Prostate gland (tissue), 2 donors: ENCODE results near the gene SMG5. TPM values are rescaled to one million over a fixed set of nuclear protein-coding genes. Genes with fewer than 3 reads are reported as not detected.
A peak's percentile ranks its signal among the peaks of the same experiment; 100 is the strongest.

Experiments
- DNase-seq: peaks from one replicate; pipeline ENCODE4 v3.0.0-alpha.2; 2019; ENCODE audit warnings: low spot score
- H3K27ac ChIP-seq, 2 donors: fragments of 200-600 bp; sonication (generic); 2 replicates each; pipeline ENCODE4 v1.5.1; 2017 to 2019
- H3K27me3 ChIP-seq: fragments of 200-600 bp; sonication (generic); replicated peaks from 2 replicates; pipeline ENCODE4 v1.5.1; 2019; ENCODE audit not compliant: insufficient read depth
- H3K36me3 ChIP-seq, 2 donors: fragments of 200-600 bp; sonication (generic); 1 replicate in 1 of 2; 2 replicates in 1 of 2; pipeline versions ENCODE4 v1.5.1 to v1.8.1; 2017 to 2019
- H3K4me1 ChIP-seq: fragments of 200-600 bp; sonication (generic); replicated peaks from 2 replicates; pipeline ENCODE4 v1.5.1; 2019
- H3K4me3 ChIP-seq, 2 donors: fragments of 200-600 bp; sonication (generic); 2 replicates each; pipeline ENCODE4 v1.5.1; 2017 to 2019
- H3K9me3 ChIP-seq: fragments of 200-600 bp; sonication (generic); 2 replicates; pipeline ENCODE4 v1.5.1; 2017
- CTCF ChIP-seq, 4 experiments: fragments of 200-600 bp in 2 of 4; fragments of 450-650 bp in 2 of 4; sonication (generic) in 2 of 4; IDR thresholded peaks; 1 replicate in 3 of 4; 2 replicates in 1 of 4; pipeline ENCODE4 v1.5.1; 2016 to 2019; ENCODE audit warnings: antibody characterized with exemption in 4 of 4, mild to moderate bottlenecking in 2 of 4, moderate library complexity in 2 of 4
- POLR2A ChIP-seq: fragments of 450-650 bp; IDR thresholded peaks from one replicate; pipeline ENCODE4 v1.6.1; 2016; ENCODE audit warnings: antibody characterized with exemption, mild to moderate bottlenecking
- POLR2AphosphoS5 ChIP-seq: sonication (generic); formaldehyde crosslinking; IDR thresholded peaks from one replicate; pipeline ENCODE4 v1.6.1; 2017; ENCODE audit warnings: antibody characterized with exemption
- WGBS: methylation state at CpG from one replicate; pipeline ENCODE4 v1.1.5; 2018; 5-methylcytosine and 5-hydroxymethylcytosine counted together
- intact Hi-C: fragments of 100-400 bp; cut with DNase I; formaldehyde crosslinking; loops from one replicate; pipeline ENCODE4 v1.14.2; 2022
- total RNA-seq, 2 donors: library from RNA; depleted of rRNA; stranded (reverse); fragments of >200 nt; gene quantifications; one replicate each; pipeline ENCODE4 v1.1.0, GENCODE V29; 2016

SMG5 gene
- total RNA-seq, 2 donors from 2014 or later, result 49.1 to 113 TPM

DNA sequence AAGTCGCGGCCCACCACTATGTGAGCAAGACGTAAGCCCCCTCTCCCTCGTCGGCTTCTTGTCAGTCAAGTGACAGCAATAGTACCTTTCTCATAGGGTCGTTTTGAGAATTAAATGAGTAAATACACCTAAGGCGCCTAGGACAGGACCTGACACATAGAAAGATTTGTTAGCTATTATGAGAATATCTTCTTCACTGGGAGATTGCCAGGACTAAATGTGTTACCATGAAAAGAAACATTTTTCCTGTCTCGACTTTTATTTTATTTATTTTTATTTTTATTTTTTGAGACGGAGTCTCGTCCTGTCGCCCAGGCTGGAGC, 69.0 kb downstream of the SMG5 start:
- H3K27ac ChIP-seq, result peak overlapping the region; percentile 93
- no peak for TF ChIP-seq POLR2AphosphoS5
- no peak for TF ChIP-seq POLR2A
- no peak for TF ChIP-seq CTCF (IDR thresholded peaks at IDR 0.05)
- no peaks in the 10 kb centered on the region for H3K36me3 ChIP-seq
- peak overlapping the region; percentile 49 to 56 for H3K4me3 ChIP-seq
- H3K4me1 ChIP-seq, result peaks cover 13% of the 10 kb centered on the region
- no peaks in the 10 kb centered on the region for H3K27me3 ChIP-seq
- WGBS, result 7% methylated on average over 11 of the region's 11 CpGs
- intact Hi-C loops, result loop anchor here (2.0 to 5.0 kb wide), 3 partner anchors 21 to 116 kb away; no protein-coding TSS in a partner anchor
- no peak for DNase-seq
- H3K9me3 ChIP-seq, result no peaks in the 10 kb centered on the region

DNA sequence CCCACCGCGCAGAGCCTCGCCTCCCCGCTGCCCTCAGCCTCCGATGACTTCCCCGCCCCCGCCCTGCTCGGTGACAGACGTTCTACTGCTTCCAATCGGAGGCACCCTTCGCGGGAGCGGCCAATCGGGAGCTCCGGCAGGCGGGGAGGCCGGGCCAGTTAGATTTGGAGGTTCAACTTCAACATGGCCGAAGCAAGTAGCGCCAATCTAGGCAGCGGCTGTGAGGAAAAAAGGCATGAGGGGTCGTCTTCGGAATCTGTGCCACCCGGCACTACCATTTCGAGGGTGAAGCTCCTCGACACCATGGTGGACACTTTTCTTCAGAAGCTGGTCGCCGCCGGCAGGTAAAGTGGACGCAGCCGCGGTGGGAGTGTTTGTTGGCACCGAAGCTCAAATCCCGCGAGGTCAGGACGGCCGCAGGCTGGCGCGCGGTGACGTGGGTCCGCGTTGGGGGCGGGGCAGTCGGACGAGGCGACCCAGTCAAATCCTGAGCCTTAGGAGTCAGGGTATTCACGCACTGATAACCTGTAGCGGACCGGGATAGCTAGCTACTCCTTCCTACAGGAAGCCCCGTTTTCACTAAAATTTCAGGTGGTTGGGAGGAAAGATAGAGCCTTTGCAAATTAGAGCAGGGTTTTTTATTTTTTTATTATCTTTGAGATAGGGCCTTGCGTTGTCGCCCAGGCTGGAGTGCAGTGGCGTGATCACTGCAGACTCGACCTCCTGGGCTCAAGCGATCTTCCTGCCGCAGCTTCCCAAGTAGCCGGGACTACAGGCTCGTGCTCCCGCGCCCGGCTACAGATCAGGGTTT, 69.6 kb downstream of the SMG5 start, which contains the start of gene PMF1:
Gene PMF1 (plus strand): TSS at position 175 of the 811 bp plus-strand sequence. CDS start 9 bp downstream, at position 184.
- intact Hi-C loops, result loop anchor here (2.0 to 5.0 kb wide), 3 partner anchors 20 to 116 kb away; no protein-coding TSS in a partner anchor
- peak; percentile 98 for DNase-seq
- Histone ChIP-seq H3K27me3 (no peaks in the 10 kb centered on the region), H3K9me3 (no peaks in the 10 kb centered on the region), H3K27ac (peak within 1 kb of the TSS; percentile 93), H3K36me3 (no peaks in the 10 kb centered on the region), H3K4me3 (peak within 1 kb of the TSS; percentile 49 to 56), H3K4me1 (peaks cover 13% of the 10 kb centered on the region)
- under 1% methylated on average over 61 of the region's 61 CpGs for WGBS
- TF ChIP-seq CTCF (IDR thresholded peaks at IDR 0.05) (peak in 1 of 4 experiments; percentile 18), POLR2AphosphoS5 (peak; percentile 93), POLR2A (peak; percentile 47)

DNA sequence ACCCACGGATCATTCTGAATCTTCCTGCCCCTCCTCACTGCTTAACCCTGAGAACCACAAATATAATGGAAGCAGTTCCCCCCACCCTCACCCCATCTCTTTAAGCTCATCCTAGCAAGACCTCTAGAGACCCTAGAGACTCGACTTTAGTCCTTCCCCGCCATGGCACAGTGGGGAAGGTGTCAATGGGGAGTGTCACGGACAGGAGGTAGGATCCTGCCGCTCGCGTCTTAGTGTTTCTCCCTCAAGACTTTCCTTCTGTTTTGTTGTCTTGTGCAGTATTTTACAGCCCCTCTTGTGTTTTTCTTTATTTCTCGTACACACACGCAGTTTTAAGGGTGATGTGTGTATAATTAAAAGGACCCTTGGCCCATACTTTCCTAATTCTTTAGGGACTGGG, 70.5 kb downstream of the SMG5 start:
- DNase-seq, result no peak
- WGBS, result 83% methylated on average over 9 of the region's 9 CpGs

GRCh38 chr1:156211243-156211642, 71.4 kb downstream of the SMG5 start:
- no peak for DNase-seq
- TF ChIP-seq POLR2A (no peak), CTCF (IDR thresholded peaks at IDR 0.05) (no peak)
- Histone ChIP-seq H3K4me1 (peaks cover 10% of the 10 kb centered on the region), H3K9me3 (no peaks in the 10 kb centered on the region), H3K4me3 (no peak overlapping the region), H3K36me3 (no peaks in the 10 kb centered on the region), H3K27ac (no peak overlapping the region), H3K27me3 (no peaks in the 10 kb centered on the region)
- 91% methylated on average over 3 of the region's 3 CpGs for WGBS
- intact Hi-C loops, result loop anchor here (5.0 kb wide), 2 partner anchors 64 to 114 kb away; no protein-coding TSS in a partner anchor

More for the DNA sequence above, 70.5 kb downstream of the SMG5 start:
- Histone ChIP-seq H3K9me3 (no peaks in the 10 kb centered on the region), H3K4me3 (no peak overlapping the region), H3K4me1 (peaks cover 10% of the 10 kb centered on the region), H3K36me3 (no peaks in the 10 kb centered on the region), H3K27ac (peak overlapping the region; percentile 93), H3K27me3 (no peaks in the 10 kb centered on the region)
- intact Hi-C loops, result loop anchor here (2.0 to 5.0 kb wide), 3 partner anchors 19 to 115 kb away; no protein-coding TSS in a partner anchor
- TF ChIP-seq CTCF (IDR thresholded peaks at IDR 0.05), result no peak
- no peak for TF ChIP-seq POLR2AphosphoS5
- TF ChIP-seq POLR2A, result no peak

- intact Hi-C loops, result no loop called here
- TF ChIP-seq CTCF (IDR thresholded peaks at IDR 0.05) (no peak), POLR2A (no peak), POLR2AphosphoS5 (no peak)
These were observed 77.9 kb downstream of the SMG5 start for GRCh38 chr1:156204686-156205085.

More at GRCh38 chr1:156204686-156205085, 77.9 kb downstream of the SMG5 start:
- no peaks in the 10 kb centered on the region for H3K36me3 ChIP-seq
- 94% methylated on average over 3 of the region's 3 CpGs for WGBS
- no peaks in the 10 kb centered on the region for H3K27me3 ChIP-seq
- no peak for DNase-seq
- H3K4me3 ChIP-seq, result no peak overlapping the region
- H3K4me1 ChIP-seq, result no peaks in the 10 kb centered on the region
- no peaks in the 10 kb centered on the region for H3K9me3 ChIP-seq
- no peak overlapping the region for H3K27ac ChIP-seq
